Stimulated activated CD8-positive, alpha-beta memory T cell treated with anti-CD3 and anti-CD28 coated beads, Interleukin-4, amount 100 ng/mL, for 48 hours (primary cell): ENCODE data around the gene POLR1G.
A peak's percentile ranks its signal among the peaks of the same experiment; 100 is the strongest.

Experiments
- DNase-seq: peaks from one replicate; pipeline ENCODE4 v3.0.0-alpha.2; 2020

Gene POLR1G

DNA sequence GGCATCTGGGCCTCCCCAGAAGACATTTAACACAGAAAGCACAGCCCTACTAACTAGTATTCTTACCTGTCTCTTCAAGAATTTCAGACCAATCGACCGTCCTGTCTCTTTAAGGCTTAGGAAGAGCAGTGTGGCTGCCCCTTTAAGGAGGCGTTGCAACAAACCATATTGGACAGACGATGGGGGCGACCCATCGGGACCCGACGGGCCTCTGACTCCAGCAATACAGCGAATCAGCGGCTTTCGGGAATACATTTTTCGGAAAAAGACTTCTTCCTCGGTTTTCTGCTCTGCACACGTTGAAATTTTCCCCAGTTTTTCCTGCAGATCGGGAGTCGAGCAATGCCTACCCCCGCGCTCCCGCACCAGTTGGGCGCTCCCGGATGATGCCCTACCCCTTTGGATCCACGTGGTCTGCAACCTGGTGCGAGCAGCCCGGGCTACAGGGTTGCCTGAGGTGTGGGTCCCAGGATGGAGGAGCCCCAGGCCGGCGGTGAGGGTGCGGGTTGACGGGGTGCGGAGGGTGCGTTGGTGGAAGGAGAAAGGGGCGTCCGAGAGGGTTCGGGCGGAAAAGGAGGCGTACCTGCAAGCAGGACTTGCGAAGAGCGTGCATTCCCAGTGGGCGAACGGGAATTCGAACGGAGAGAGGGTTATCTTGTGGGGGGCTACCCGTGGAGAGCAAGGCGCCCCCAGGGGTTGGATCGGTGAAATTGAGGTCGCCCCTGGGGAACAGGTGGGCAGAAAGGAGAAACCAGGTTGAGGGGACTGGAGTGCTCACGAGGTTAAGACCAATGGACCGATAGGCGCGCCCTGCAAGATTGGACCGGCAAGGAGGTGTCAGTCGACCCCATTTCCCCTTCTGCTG is at the start of gene POLR1G:
TSS of gene POLR1G (plus strand) at position 419 of the 865 bp plus-strand sequence. CDS start at position 472, 53 bp downstream.
- DNase-seq = peak; percentile 86

DNA sequence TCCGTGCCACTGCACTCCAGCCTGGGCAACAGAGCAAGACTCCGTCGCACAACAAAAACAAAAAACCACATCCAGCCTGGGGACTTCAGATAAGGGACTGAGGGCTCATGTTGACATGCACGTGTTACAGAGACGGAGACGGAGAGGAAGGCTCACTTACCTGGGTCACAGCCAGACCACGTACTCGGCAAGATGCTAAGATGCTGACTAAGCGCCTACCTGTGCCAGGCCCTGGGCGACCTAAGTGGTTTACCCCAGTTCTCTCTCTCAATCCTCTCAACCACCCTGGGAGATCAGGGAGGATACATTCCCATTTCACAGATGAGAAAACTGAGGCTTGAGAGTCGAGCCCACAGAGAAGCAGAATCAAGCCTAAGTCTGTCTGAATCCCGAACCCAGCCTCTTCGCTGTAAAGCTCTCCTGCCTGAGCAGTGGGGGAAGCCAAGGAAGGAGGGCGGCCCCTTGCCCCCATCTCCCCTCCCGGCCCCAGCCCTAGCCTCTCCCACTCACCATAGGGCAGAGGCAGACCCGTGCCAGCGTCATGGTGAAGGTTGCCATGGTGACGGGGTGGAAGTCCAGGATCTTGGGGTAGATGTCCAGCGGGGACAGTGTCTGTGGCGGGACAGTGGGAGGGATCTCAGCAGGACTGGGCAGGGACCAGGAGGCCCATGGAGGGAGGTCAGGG is 49.5 kb upstream of the POLR1G start:
- no peak for DNase-seq

DNA sequence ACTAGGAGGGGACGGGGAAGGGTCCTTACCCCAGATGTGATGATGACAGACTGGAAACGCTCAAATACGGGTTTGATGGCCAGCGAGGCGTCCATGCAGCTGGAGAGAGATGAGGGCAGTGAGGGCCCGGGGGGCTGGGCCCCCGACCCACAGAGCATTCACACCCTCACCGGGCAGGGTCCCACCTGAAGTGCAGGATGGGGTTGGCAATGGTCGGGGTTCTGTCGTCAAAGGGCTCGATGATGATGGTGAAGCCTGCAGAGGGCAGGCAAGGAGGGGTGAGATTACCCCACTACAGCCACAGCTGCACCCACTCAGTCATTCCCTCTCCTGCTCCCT is 49.0 kb upstream of the POLR1G start:
- DNase-seq = no peak

DNA sequence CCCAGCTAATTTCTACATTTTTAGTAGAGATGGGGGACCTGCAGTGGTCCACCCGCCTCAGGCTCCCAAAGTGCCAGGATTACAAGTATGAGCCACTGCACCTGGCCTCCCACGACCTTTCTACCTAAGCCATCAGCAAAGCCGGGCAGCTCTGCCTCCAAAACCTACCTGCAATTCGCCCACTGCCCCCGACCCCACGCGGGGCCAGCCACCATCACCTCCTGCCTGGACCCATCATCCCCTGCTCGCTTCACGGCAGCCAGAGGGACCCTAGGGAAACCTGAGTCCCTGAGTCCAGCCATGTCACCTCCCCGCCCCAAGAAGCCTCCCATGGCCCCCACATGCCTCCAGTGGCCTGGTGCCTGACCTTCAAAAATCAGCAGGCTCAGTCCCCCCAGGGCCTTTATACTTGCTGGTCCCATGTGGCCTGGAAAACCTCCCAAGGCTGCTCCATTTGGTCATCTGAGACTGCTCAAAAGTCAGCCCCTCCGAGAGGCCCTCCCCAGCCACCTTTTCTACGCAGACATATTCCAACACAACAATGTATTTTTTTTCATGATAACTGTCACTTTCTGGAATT is 48.1 kb upstream of the POLR1G start:
- no peak for DNase-seq

GRCh38 chr19:45361608-45362007 is 44.8 kb upstream of the POLR1G start:
- no peak for DNase-seq

DNA sequence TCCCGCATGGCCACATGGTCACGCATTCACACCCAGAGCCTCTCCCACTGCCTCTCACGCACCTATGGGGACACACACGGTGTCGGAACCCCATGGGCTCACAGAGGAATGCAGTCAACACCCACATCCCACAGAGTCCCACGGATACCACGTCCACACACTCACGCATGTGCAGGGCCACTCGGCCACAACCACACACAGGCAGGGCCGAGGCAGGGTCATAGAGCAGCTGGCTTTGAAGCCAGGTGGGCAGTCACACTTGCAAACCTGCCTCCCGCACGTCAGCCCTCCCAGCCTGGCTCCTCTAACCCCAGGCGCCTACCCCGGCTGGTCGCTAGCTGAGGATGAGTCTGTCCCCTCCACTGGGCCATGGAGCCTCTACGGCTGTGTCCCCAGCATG is 44.2 kb upstream of the POLR1G start:
- no peak for DNase-seq

DNA sequence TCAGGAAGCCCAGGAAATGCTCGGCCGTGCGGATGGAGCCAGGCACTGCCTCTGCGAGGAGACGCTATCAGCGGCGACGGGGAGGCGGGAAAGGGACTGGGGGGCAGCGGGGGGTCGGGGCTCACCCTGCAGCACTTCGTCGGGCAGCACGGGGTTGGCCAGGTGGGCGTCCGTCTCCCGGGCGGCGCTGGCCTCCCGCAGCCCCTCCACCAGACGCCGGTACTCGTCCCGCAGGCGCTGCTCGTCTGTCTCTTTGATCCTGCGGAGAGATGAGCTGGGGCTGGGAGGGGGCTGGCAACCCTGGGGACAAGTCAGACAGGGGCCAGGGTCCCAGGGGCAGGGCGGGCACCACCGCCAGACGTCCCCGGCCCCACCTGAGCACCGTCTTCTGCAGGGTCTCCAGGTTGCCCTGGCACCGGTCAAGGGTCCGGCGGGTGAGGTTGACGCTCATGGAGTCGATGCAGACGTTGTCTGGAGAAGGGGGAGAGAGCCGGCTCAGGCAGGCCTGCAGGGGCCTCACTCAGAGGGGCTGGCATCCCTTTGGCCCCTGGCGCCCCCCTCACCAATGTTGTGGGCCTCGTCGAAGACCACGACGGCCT is 42.5 kb upstream of the POLR1G start:
- no peak for DNase-seq

DNA sequence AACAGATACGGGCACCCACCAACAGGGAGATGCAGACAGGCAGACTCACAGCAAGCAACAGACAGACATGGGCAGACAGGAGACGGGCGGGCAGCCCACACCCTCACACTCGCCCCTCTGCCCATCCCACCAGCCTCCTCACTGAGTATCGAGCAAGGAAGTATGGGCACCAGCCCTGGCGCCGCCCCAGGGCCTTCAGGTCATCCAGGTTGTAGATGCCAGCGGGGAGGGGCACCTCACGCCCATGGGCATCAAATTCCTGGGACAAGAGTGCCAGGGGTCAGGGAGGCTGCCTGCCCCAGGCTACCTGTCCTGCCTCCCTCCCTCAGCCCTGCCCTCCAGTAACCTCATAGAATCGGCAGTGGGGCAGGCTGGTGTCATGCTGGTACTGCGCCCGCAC is 41.7 kb upstream of the POLR1G start:
- DNase-seq = no peak

DNA sequence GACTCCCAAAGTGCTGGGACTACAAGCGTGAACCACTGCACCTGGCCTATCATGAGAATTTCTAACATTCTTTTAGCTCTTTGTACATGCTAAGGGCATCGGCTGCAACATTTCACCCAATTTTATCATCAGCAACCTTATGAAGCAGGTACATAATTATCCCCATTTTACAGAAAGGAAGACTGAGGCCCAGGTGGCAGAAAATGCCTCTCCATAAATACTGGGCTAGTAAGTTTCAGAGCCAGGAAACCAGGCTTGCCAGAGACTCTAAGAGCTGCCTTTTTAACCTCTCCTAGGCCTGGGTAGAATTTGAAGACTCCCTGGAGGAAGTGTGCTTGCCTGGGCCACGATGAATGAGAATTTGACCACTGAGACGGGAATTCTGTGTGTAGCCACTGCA is 38.3 kb upstream of the POLR1G start:
- DNase-seq = no peak

DNA sequence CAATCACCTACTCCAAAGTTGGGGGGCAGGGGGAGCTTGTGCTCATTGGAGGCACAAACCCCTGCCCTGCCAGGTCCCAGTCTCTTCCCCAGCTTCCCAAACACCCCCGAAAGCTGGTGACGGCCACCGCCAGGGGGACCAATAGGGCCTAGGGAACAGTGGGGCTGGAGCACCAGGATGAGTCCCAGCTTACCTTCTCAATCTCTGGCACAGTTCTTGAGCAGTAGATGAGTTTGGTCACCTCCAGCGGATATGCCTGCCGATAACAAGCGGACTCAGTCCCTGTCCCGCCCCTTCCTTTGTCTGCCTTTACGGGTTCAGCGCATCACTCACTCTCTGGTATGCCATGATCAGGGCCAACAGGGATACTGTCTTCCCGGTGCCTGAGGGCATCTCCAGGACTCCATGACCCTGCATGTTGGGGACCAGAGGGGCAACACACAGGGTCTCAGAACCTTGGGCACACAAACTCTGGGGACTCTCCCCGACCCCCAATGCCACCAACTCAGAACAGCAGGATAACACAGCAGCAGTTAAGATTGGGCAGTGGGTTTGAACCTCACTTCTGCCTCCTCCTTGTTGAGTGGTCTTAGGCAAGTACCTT is 37.6 kb upstream of the POLR1G start:
- no peak for DNase-seq

GRCh38 chr19:45370410-45371204 is 35.8 kb upstream of the POLR1G start, which contains the start of gene ERCC2:
Gene ERCC2 (minus strand): TSS chr19:45370573. CDS start chr19:45370540, 33 bp downstream.
- peak; percentile 100 for DNase-seq

DNA sequence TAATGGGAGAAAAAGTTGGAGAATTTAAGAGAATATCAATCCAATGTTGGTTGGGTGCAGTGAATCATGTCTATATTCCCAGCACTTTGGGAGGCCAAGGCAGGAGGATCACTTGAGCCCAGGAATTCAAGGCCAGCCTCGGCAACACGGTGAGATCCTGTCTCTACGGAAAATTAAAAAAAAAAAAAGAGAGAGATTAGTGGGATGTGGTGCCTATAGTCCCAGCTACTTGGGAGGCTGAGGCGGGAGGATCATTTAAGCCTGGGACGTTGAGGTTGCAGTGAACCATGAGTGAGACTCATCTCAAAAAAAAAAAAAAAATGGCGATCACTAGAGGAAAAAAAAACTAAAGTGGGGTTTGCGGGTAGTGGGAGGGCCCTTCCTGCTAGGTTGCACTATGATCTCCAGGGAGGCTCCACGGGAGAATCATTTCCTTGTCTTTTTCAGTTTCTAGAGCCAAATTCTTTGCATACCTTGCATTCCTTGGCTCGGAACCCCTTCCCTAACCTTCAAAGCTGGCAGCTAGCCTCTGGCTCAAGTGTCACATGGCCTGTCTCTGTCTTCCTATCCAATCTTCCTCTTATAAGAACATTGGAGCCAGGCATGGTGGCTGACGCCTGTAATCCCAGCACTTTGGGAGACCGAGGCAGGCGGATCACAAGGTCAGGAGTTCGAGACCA is 30.3 kb upstream of the POLR1G start:
- DNase-seq = no peak

DNA sequence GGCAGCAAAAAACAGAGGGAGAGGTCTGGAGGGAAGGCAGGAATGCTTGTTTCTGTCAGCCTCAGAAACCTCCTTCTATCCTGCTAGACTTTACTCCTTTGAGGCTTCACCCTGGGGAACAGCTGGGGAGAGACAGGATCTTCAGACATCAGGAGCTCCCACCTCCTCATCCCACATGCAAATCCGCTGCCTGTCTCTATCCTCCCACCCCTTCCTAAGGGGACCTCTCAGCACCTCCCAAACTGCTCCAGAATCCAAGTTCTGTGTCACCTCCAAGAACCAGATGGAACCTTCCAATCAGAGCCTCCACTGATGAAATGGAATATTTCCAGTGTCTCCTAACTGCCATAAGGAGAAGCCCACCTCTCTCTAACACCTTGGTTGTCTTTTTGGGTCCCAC is 26.3 kb upstream of the POLR1G start:
- DNase-seq = no peak

DNA sequence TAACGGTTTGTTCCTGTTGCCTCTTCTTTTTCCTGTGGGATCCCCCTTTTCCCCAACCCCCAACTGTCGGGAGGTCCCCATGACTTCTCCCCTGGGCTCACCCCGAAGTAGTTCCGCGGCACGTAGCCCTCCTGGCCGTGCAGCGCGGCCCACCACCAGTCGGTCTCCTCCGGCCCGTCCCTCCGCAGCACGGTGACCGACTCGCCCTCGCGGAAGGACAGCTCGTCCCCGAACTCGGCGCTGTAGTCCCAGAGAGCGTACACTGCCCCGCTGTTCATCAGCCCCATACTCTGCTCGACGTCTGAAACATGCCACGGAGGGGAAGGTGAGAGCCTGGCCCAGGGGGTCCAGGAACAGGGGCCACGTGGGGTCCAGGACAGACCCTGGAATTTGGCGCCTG is 24.0 kb upstream of the POLR1G start:
- no peak for DNase-seq

- no peak for DNase-seq
Measured at GRCh38 chr19:45385392-45386221, 20.8 kb upstream of the POLR1G start.

GRCh38 chr19:45391346-45391745 is 15.1 kb upstream of the POLR1G start:
- DNase-seq = no peak

DNA sequence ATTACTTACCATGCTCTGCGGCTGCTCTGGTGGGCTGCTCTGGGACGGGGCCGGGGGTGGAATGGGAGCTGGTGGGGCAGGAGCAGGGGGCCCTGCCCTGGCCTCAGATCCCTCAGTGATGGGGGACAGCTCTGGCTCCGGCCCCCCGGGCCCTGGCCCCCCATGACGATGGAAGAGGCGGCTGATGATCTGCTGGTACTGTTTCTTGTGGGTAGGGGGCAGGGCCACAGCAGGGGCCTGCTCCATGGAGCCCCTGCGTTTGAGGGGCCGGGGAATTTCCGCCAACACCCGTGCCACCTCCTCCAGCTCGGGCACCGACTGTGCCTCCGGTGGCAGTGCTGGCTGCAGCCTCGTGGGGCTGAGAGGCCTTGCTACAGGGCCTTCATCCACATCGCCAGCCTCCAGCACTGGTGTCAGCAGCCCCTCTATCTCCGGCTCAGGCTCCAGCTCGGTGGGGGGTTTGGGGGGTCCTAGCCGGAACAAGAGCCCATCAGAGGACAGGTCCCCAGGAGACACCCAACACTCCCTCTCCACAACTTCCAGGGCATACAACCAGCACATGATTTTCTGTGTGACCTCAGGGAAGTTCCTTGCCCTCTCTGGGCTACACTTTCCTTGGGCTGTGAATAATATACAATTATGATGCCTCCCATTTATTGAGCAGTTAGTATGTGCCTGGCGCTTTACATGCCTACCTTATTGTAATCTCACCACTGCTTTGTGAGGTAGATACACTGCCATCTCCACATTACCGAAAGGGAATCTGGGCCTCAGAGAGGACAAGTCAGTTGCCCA is 14.4 kb upstream of the POLR1G start:
- no peak for DNase-seq

DNA sequence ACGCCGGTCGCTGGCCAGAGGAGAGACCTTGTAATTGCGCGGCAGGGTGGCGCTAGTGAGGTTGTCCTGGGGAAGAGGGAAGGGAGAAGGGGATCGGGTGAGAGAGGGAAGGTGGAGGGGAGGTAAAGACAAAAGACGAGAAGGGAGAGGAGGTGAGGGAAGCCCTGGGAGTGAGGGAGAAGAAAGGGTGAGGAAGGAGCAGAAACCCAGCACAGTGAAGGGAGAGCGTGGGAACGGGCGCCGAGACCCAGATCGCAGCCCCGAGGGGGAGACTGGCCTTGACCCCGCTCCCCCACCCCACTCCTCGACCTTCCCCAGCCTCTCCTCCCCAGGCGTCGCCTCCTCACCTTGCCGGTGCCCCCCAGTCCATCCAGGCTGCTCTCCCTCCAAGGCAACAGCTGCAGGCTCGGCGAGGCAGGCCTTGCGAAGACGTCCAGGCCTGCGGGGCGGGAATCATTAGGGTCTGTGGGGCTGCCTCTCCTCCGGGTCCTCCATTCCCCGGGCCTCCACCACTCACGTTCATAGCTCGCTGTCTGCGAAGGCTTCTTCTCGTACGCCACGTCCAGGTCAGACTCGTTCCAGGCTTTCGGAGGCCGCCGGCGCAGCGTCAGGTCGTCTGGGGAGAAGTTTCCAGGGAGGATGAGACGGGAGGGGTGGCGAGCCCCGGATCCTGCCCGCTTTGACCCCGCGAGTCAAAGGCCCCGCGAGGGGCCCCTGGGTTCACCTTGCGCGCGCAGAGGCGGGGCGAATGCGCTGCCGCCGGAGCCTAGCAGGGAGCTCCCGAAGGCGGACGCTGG is 10.4 kb upstream of the POLR1G start:
- DNase-seq = no peak

DNA sequence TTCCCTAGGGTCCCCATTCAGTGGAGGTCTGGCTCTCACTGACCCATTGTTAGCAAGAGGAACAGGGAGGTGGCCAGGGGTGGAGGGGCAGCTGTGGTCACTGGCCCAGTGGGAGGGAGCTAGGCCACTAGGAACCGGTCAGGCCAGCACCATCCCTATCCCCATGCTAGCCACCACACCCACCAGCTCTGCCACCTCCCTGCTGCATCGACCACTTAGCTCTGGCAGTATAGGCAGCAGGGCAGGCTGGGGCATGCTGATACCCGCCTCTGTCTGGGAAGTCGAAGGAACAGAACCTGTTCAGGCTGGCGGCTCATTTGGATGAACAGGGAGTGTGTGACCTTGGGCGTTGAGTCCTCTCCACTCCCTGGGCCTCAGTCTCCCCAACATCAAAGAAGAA is 6.3 kb upstream of the POLR1G start:
- no peak for DNase-seq
